ENCODE data around the gene RS1.

- no peak for TF ChIP-seq POLR2A (IDR thresholded peaks at IDR 0.05)
- TF ChIP-seq, protein P1, sequence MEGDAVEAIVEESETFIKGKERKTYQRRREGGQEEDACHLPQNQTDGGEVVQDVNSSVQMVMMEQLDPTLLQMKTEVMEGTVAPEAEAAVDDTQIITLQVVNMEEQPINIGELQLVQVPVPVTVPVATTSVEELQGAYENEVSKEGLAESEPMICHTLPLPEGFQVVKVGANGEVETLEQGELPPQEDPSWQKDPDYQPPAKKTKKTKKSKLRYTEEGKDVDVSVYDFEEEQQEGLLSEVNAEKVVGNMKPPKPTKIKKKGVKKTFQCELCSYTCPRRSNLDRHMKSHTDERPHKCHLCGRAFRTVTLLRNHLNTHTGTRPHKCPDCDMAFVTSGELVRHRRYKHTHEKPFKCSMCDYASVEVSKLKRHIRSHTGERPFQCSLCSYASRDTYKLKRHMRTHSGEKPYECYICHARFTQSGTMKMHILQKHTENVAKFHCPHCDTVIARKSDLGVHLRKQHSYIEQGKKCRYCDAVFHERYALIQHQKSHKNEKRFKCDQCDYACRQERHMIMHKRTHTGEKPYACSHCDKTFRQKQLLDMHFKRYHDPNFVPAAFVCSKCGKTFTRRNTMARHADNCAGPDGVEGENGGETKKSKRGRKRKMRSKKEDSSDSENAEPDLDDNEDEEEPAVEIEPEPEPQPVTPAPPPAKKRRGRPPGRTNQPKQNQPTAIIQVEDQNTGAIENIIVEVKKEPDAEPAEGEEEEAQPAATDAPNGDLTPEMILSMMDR (IDR thresholded peaks at IDR 0.05) = no peak
These were observed 24.7 kb upstream of the RS1 start for GRCh38 chrX:18696653-18697052.
